Kidney (tissue), 14 donors: ENCODE data around the gene NFKBIL1. TPM values are rescaled to one million over a fixed set of nuclear protein-coding genes. Genes with fewer than 3 reads are reported as not detected.

Experiments used
- DNase-seq, 5 donors: peaks; one replicate each; pipeline ENCODE4 v3.0.0-alpha.2; 2013 to 2020
- FAIRE-seq: peaks from 2 replicates; lab custom pipeline; 2012; peaks lifted over from hg19 to GRCh38; lab: Jason Lieb, UNC
- H3K27ac ChIP-seq, 2 donors: one replicate each; pipeline ENCODE4 v1.7.0; 2013; ENCODE audit warnings: low read depth in 2 of 2, low read length in 2 of 2, inconsistent platforms in 1 of 2
- H3K27me3 ChIP-seq: one replicate; pipeline ENCODE4 v1.7.1; 2013; ENCODE audit warnings: low read length, inconsistent platforms; ENCODE audit not compliant: control insufficient read depth, insufficient read depth
- H3K36me3 ChIP-seq, 3 donors: one replicate each; pipeline versions ENCODE4 v1.7.0 to v1.7.1; 2013; ENCODE audit warnings: low read length in 3 of 3, control low read depth in 1 of 3, inconsistent platforms in 1 of 3; ENCODE audit not compliant: insufficient read depth in 3 of 3, control insufficient read depth in 2 of 3
- H3K4me1 ChIP-seq, 3 donors: one replicate each; pipeline versions ENCODE4 v1.7.0 to v1.7.1; 2013; ENCODE audit warnings: low read length in 3 of 3, inconsistent platforms in 1 of 3, low read depth in 1 of 3; ENCODE audit not compliant: control insufficient read depth in 2 of 3, insufficient read depth in 2 of 3
- H3K4me3 ChIP-seq, 3 donors: one replicate each; pipeline versions ENCODE4 v1.7.0 to v1.8.1; 2013; ENCODE audit warnings: low read length in 3 of 3, control low read depth in 1 of 3, inconsistent platforms in 1 of 3
- H3K9ac ChIP-seq, 3 donors: one replicate each; pipeline versions ENCODE4 v1.7.0 to v1.7.1; 2013; ENCODE audit warnings: low read length in 3 of 3, control low read depth in 1 of 3, inconsistent platforms in 1 of 3
- H3K9me3 ChIP-seq, 3 donors: one replicate each; pipeline versions ENCODE4 v1.7.0 to v1.7.1; 2013; ENCODE audit warnings: low read length in 3 of 3, control low read depth in 1 of 3, inconsistent platforms in 1 of 3; ENCODE audit not compliant: control insufficient read depth in 2 of 3, insufficient read depth in 1 of 3
- CTCF ChIP-seq: IDR thresholded peaks from 3 replicates; pipeline ENCODE4 v1.5.1; 2012; ENCODE audit warnings: mild to moderate bottlenecking, moderate library complexity, borderline replicate concordance; ENCODE audit not compliant: insufficient read depth; ENCODE audit errors: extremely low read depth
- intact Hi-C: fragments of 100-400 bp; cut with DNase I; formaldehyde crosslinking; loops from one replicate; pipeline ENCODE4 v1.11.1; 2022
- polyA plus RNA-seq: library from polyadenylated mRNA; stranded (reverse); fragments of 350-450 nt; fragmentation: Illumina TruSeq; extraction: RNeasy Lipid Tissue Mini Kit (QIAGEN cat#74804); gene quantifications from one replicate; pipeline ENCODE4 v1.2.3, GENCODE V29; 2014; ENCODE audit warnings: low read depth, low replicate concordance; ENCODE audit not compliant: insufficient read depth
- total RNA-seq: library from RNA; stranded (reverse); fragmentation: NEBNext Ultra II Directional; extraction: Animal tissue kit (Norgen Biotek cat#: 25700); gene quantifications from one replicate; pipeline ENCODE4 v1.2.1, GENCODE V29; 2021
- donor health status: control.
- donor health status: control.
- donor health status: control.
- donor health status: control.
- donor health status: control.
- donor health status: DM: yes; HTN: yes; CAD: no.
- donor health status: Normal renal cell carcinoma (clear cell type).

The NFKBIL1 gene
- total and polyA plus RNA-seq, 2 donors from 2014 or later = 20.0 to 28.2 TPM

- H3K9ac ChIP-seq = peak overlapping the region; percentile 95 to 100 (median 100)
- intact Hi-C loops = no loop called here
- H3K9me3 ChIP-seq = no peaks in the 10 kb centered on the region
- H3K27me3 ChIP-seq = no peaks in the 10 kb centered on the region
- H3K27ac ChIP-seq = peak overlapping the region; percentile 99
- H3K4me1 ChIP-seq = peaks cover 8 to 21% (median 21%) of the 10 kb centered on the region in 3 donors
- peaks cover 17 to 37% (median 26%) of the 10 kb centered on the region in 3 donors for H3K36me3 ChIP-seq
- peak overlapping the region; percentile 98 to 100 (median 99) for H3K4me3 ChIP-seq
- no peak for TF ChIP-seq CTCF
- DNase-seq = no peak
- FAIRE-seq = no peak
These were observed 6.8 kb upstream of the NFKBIL1 start for GRCh38 chr6:31540640-31541039.

- peak overlapping the region; percentile 98 to 100 (median 99) for H3K4me3 ChIP-seq
- peak overlapping the region; percentile 95 to 100 (median 100) for H3K9ac ChIP-seq
- no peak for TF ChIP-seq CTCF
- peaks cover 8 to 21% (median 21%) of the 10 kb centered on the region in 3 donors for H3K4me1 ChIP-seq
- peak overlapping the region; percentile 99 for H3K27ac ChIP-seq
- peak in 4 of 5 donors; percentile 62 to 86 (median 70) for DNase-seq
- FAIRE-seq = no peak
- intact Hi-C loops = no loop called here
- no peaks in the 10 kb centered on the region for H3K9me3 ChIP-seq
- peaks cover 15 to 32% (median 21%) of the 10 kb centered on the region in 3 donors for H3K36me3 ChIP-seq
- H3K27me3 ChIP-seq = no peaks in the 10 kb centered on the region
These were observed 6.2 kb upstream of the NFKBIL1 start for GRCh38 chr6:31541059-31541657.

GRCh38 chr6:31541658-31542521 lies 5.5 kb upstream of the NFKBIL1 start, which contains the start of gene DDX39B:
Gene DDX39B (minus strand): TSS chr6:31542003. CDS start chr6:31540532, 1,471 bp downstream.
- Histone ChIP-seq H3K27me3 (no peaks in the 10 kb centered on the region), H3K4me3 (peak within 1 kb of the TSS; percentile 98 to 100 (median 99)), H3K9ac (peak within 1 kb of the TSS; percentile 95 to 100 (median 100)), H3K4me1 (peaks cover 8 to 21% (median 21%) of the 10 kb centered on the region in 3 donors), H3K27ac (peak within 1 kb of the TSS; percentile 99), H3K36me3 (peaks cover 15 to 25% (median 15%) of the 10 kb centered on the region in 3 donors), H3K9me3 (no peaks in the 10 kb centered on the region)
- DNase-seq (peak; percentile 96 to 99 (median 98)), FAIRE-seq (no peak)
- no peak for TF ChIP-seq CTCF
- intact Hi-C loops = no loop called here
